ENCODE results near the gene PRR15. TPM values are rescaled to one million over a fixed set of nuclear protein-coding genes. Genes with fewer than 3 reads are reported as not detected.

Gene PRR15
- total and polyA plus RNA-seq, 2 experiments from 2014 or later = 42.0 to 47.4 TPM

DNA sequence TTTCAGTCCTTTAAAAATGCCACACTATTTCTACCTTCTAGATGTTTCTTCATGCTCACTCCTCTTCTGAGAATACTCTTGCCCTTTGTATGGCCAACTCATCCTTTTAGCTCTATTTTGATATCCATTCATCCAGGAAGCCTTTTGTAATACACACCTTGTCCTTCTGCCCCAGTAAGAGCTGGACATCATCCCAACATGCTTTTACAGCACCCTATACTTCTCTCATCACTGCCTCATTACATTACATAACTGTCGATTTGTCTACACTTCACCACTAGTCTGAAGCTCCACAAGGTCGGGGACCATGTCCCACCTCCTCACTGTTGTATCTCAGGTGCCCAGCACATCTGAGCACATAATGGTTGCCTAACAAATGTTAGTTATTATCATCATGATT lies 29.2 kb downstream of the PRR15 start:
- H3K27me3 ChIP-seq = no peaks in the 10 kb centered on the region
- WGBS (ENCODE audit: low lambda C conversion rate, missing lambda C conversion rate) = 91% methylated on average over 2 of the region's 2 CpGs
- no peak overlapping the region for H3K4me3 ChIP-seq
- no peaks in the 10 kb centered on the region for H3K9me2 ChIP-seq (replicated peaks; ENCODE audit: insufficient read depth)
- H2AFZ ChIP-seq = no peak overlapping the region
- H4K20me1 ChIP-seq (ENCODE audit: insufficient read depth, poor library complexity, severe bottlenecking) = no peaks in the 10 kb centered on the region
- no peak overlapping the region for H3K27ac ChIP-seq
- no peaks in the 10 kb centered on the region for H3K79me2 ChIP-seq
- TF ChIP-seq EZH2phosphoT487 (IDR thresholded peaks at IDR 0.05; ENCODE audit: low read depth, severe bottlenecking, unreplicated experiment) (no peak), EZH2 (IDR thresholded peaks at IDR 0.05; ENCODE audit: borderline replicate concordance) (no peak)
- TF ChIP-seq, protein P1, sequence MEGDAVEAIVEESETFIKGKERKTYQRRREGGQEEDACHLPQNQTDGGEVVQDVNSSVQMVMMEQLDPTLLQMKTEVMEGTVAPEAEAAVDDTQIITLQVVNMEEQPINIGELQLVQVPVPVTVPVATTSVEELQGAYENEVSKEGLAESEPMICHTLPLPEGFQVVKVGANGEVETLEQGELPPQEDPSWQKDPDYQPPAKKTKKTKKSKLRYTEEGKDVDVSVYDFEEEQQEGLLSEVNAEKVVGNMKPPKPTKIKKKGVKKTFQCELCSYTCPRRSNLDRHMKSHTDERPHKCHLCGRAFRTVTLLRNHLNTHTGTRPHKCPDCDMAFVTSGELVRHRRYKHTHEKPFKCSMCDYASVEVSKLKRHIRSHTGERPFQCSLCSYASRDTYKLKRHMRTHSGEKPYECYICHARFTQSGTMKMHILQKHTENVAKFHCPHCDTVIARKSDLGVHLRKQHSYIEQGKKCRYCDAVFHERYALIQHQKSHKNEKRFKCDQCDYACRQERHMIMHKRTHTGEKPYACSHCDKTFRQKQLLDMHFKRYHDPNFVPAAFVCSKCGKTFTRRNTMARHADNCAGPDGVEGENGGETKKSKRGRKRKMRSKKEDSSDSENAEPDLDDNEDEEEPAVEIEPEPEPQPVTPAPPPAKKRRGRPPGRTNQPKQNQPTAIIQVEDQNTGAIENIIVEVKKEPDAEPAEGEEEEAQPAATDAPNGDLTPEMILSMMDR (IDR thresholded peaks at IDR 0.05; ENCODE audit: poor library complexity) = no peak
- H3K36me3 ChIP-seq (replicated peaks; ENCODE audit: insufficient read depth, low read depth) = no peaks in the 10 kb centered on the region
- H3K9me3 ChIP-seq (ENCODE audit: low read depth) = no peaks in the 10 kb centered on the region
- no peaks in the 10 kb centered on the region for H3K4me1 ChIP-seq (ENCODE audit: insufficient read depth)
- no peak for DNase-seq (ENCODE audit: low spot score)
- H3K4me2 ChIP-seq = no peak overlapping the region

DNA sequence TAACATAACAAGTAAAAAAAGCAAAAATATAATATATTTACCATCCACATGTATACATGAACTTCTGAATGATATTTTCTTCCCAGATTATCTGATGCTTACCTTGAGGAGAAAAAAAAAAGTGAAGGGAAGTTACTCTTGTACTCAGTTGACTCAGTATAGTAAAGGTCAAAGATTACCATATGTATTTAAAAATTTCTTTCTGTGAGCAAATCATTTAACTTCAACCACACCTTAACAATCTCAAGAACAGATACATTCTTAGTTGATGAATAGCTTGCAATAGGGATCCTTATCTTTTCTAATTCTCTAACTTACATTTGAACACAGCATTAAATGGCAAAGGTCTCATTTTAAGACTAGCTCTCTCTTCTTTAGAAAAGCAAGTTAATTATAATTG lies 29.8 kb downstream of the PRR15 start:
- Histone ChIP-seq H2AFZ (no peak overlapping the region), H4K20me1 (ENCODE audit: insufficient read depth, poor library complexity, severe bottlenecking) (no peaks in the 10 kb centered on the region), H3K79me2 (no peaks in the 10 kb centered on the region), H3K9me3 (ENCODE audit: low read depth) (no peaks in the 10 kb centered on the region), H3K4me3 (no peak overlapping the region), H3K27ac (peak overlapping the region; percentile 66), H3K4me2 (peak overlapping the region; percentile 10), H3K4me1 (ENCODE audit: insufficient read depth) (no peaks in the 10 kb centered on the region), H3K36me3 (replicated peaks; ENCODE audit: insufficient read depth, low read depth) (no peaks in the 10 kb centered on the region), H3K27me3 (no peaks in the 10 kb centered on the region), H3K9me2 (replicated peaks; ENCODE audit: insufficient read depth) (no peaks in the 10 kb centered on the region)
- TF ChIP-seq, protein P1 (IDR thresholded peaks at IDR 0.05; ENCODE audit: poor library complexity) = no peak
- no peak for TF ChIP-seq EZH2phosphoT487 (IDR thresholded peaks at IDR 0.05; ENCODE audit: low read depth, severe bottlenecking, unreplicated experiment)
- TF ChIP-seq EZH2 (IDR thresholded peaks at IDR 0.05; ENCODE audit: borderline replicate concordance) = no peak
- DNase-seq (ENCODE audit: low spot score) = no peak

DNA sequence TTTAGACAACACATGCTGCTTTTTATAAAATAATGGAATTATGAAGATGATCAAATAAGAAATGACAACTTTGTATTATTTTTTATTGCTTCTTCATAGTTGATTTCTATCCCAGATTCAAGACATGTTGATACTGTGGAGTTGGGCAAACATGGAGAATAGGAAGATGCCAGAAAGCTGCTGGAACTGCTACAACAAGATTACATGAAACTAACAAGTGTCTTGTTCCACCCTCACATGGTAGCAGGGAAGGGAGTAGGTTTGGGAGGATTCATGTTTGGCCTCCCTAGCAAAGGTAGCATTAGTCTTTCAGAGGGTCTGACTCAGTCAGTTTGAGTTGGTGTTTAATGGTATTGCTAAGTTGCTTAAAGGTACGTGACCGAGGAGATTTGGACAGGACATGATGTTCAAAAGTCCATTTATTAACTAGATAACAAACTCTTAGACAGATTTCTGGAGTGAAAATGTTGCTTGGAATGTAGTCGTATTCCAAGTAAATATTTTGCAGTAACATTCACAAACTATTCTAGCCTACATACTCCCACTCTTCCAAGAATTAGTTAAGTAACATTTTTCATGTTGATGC lies 33.1 kb downstream of the PRR15 start:
- Histone ChIP-seq H3K4me2 (no peak overlapping the region), H3K27me3 (no peaks in the 10 kb centered on the region), H3K36me3 (replicated peaks; ENCODE audit: insufficient read depth, low read depth) (no peaks in the 10 kb centered on the region), H3K4me1 (ENCODE audit: insufficient read depth) (no peaks in the 10 kb centered on the region), H3K9me2 (replicated peaks; ENCODE audit: insufficient read depth) (no peaks in the 10 kb centered on the region), H4K20me1 (ENCODE audit: insufficient read depth, poor library complexity, severe bottlenecking) (no peaks in the 10 kb centered on the region), H3K27ac (peak overlapping the region; percentile 61), H3K4me3 (no peak overlapping the region), H2AFZ (no peak overlapping the region), H3K79me2 (no peaks in the 10 kb centered on the region), H3K9me3 (ENCODE audit: low read depth) (no peaks in the 10 kb centered on the region)
- DNase-seq (ENCODE audit: low spot score) = no peak
- 66% methylated on average over 3 of the region's 3 CpGs for WGBS (ENCODE audit: low lambda C conversion rate, missing lambda C conversion rate)
- TF ChIP-seq, protein P1 (IDR thresholded peaks at IDR 0.05; ENCODE audit: poor library complexity) = no peak
- no peak for TF ChIP-seq EZH2phosphoT487 (IDR thresholded peaks at IDR 0.05; ENCODE audit: low read depth, severe bottlenecking, unreplicated experiment)
- no peak for TF ChIP-seq EZH2 (IDR thresholded peaks at IDR 0.05; ENCODE audit: borderline replicate concordance)
